Measurements from ENCODE around the gene KIF4B. TPM values are rescaled to one million over a fixed set of nuclear protein-coding genes. Genes with fewer than 3 reads are reported as not detected.
A peak's percentile ranks its signal among the peaks of the same experiment; 100 is the strongest.
"Not testable (repeated sequence)": the region's sequence is repeated elsewhere in the genome, so short reads cannot be mapped to it uniquely, and the experiment has no call there.

KIF4B gene
- total RNA-seq, 1 experiment from 2014 or later = 0.12 TPM

- intact Hi-C loops (cut with micrococcal nuclease); RAD21 ChIA-PET (ENCODE audit: low non-redundant PET in 1 of 2, low total read pairs in 2 of 2, uncharacterized antibody in 2 of 2, unreplicated experiment in 2 of 2); H3K4me3 ChIP-seq (replicated peaks in 1 of 2; ENCODE audit: low read depth in 1 of 2, low read length in 2 of 2); H3K27ac ChIP-seq (ENCODE audit: low read depth, low read length); H3K9me3 ChIP-seq (ENCODE audit: control insufficient read depth in 1 of 2, insufficient read depth in 1 of 2, low read depth in 1 of 2, low read length in 2 of 2); ATAC-seq; CTCF ChIA-PET; H3K9me2 ChIP-seq (ENCODE audit: insufficient read depth); H3K4me2 ChIP-seq (ENCODE audit: low read length); POLR2A ChIA-PET; DNase-seq (ENCODE audit: low read depth, low spot score); H4K20me1 ChIP-seq (ENCODE audit: insufficient read depth); H3K9ac ChIP-seq (ENCODE audit: low read length); H3K79me2 ChIP-seq (ENCODE audit: insufficient read depth, low read length); BruUV-seq (replicated peaks); H2AFZ ChIP-seq (ENCODE audit: low read depth, low read length, poor library complexity, severe bottlenecking); H3K36me3 ChIP-seq (ENCODE audit: control insufficient read depth in 1 of 2, insufficient read depth in 2 of 2, low read length in 2 of 2); H3K27me3 ChIP-seq (ENCODE audit: insufficient read depth, low read length): not testable (repeated sequence)
- peaks cover 4 to 18% of the 10 kb centered on the region in 2 experiments; a peak in 2 of 4 replicates for H3K4me1 ChIP-seq (ENCODE audit: control insufficient read depth in 1 of 2, insufficient read depth in 2 of 2, low read length in 2 of 2)
Measured at GRCh38 chr5:155006265-155006664, 7.3 kb upstream of the KIF4B start.

GRCh38 chr5:155008669-155009068, 4.9 kb upstream of the KIF4B start:
- intact Hi-C loops (cut with micrococcal nuclease) = no loop called here
- Histone ChIP-seq H3K4me1 (ENCODE audit: control insufficient read depth in 1 of 2, insufficient read depth in 2 of 2, low read length in 2 of 2) (peaks cover 0 to 10% of the 10 kb centered on the region in 2 experiments; a peak in 2 of 4 replicates), H3K9me3 (ENCODE audit: control insufficient read depth in 1 of 2, insufficient read depth in 1 of 2, low read depth in 1 of 2, low read length in 2 of 2) (no peaks in the 10 kb centered on the region), H3K27me3 (ENCODE audit: insufficient read depth, low read length) (peaks cover 5% of the 10 kb centered on the region; the same call in 1 of the 2 replicates), H3K79me2 (ENCODE audit: insufficient read depth, low read length) (no peaks in the 10 kb centered on the region), H3K9ac (ENCODE audit: low read length) (no peak overlapping the region), H4K20me1 (ENCODE audit: insufficient read depth) (no peaks in the 10 kb centered on the region), H3K27ac (ENCODE audit: low read depth, low read length) (no peak overlapping the region), H3K9me2 (ENCODE audit: insufficient read depth) (no peaks in the 10 kb centered on the region), H3K4me3 (replicated peaks in 1 of 2; ENCODE audit: low read depth in 1 of 2, low read length in 2 of 2) (no peak overlapping the region), H3K4me2 (ENCODE audit: low read length) (peak overlapping the region; percentile 23), H3K36me3 (ENCODE audit: control insufficient read depth in 1 of 2, insufficient read depth in 2 of 2, low read length in 2 of 2) (no peaks in the 10 kb centered on the region), H2AFZ (ENCODE audit: low read depth, low read length, poor library complexity, severe bottlenecking) (no peak overlapping the region)
- ATAC-seq (peak; percentile 57; the same call in 1 of the 2 replicates), DNase-seq (ENCODE audit: low read depth, low spot score) (peak; percentile 12)
- POLR2A ChIA-PET = no interaction called here
- RAD21 ChIA-PET (ENCODE audit: low non-redundant PET in 1 of 2, low total read pairs in 2 of 2, uncharacterized antibody in 2 of 2, unreplicated experiment in 2 of 2) = no interaction called here
- TF ChIP-seq CBX3 (IDR thresholded peaks at IDR 0.05; ENCODE audit: low read depth) (no peak), ZFX (IDR thresholded peaks at IDR 0.05) (no peak), CTCF (IDR thresholded peaks at IDR 0.05 in 2 of 3, conservative IDR thresholded peaks at IDR 0.05 in 1 of 3; ENCODE audit: borderline replicate concordance in 1 of 3, insufficient read depth in 1 of 3, low read depth in 2 of 3, low read length in 2 of 3) (no peak), SIN3A (IDR thresholded peaks at IDR 0.05; ENCODE audit: low read depth) (no peak), EZH2 (IDR thresholded peaks at IDR 0.05) (no peak), CEBPB (IDR thresholded peaks at IDR 0.05; ENCODE audit: low read depth) (no peak), TCF7L2 (IDR thresholded peaks at IDR 0.05; ENCODE audit: borderline replicate concordance, extremely low read depth, insufficient read depth, insufficient read length) (peak; percentile 84), POLR2AphosphoS5 (IDR thresholded peaks at IDR 0.05; ENCODE audit: low read depth, low read length) (no peak), MAX (IDR thresholded peaks at IDR 0.05) (no peak), SP1 (IDR thresholded peaks at IDR 0.05; ENCODE audit: low read depth) (peak; percentile 23; the same call in 1 of the 2 replicates), ELF1 (IDR thresholded peaks at IDR 0.05; ENCODE audit: borderline replicate concordance, low read depth) (no peak), FOSL1 (IDR thresholded peaks at IDR 0.05; ENCODE audit: low read depth) (no peak; the same call in none of the 2 replicates), YY1 (IDR thresholded peaks at IDR 0.05; ENCODE audit: extremely low read depth, insufficient replicate concordance, low read depth, low read length) (no peak), ATF3 (IDR thresholded peaks at IDR 0.05) (no peak), POLR2A (IDR thresholded peaks at IDR 0.05; ENCODE audit: borderline replicate concordance, extremely low read depth, insufficient read depth, insufficient read length) (no peak), JUND (IDR thresholded peaks at IDR 0.05) (peak; percentile 23; the same call in 1 of the 2 replicates), RAD21 (IDR thresholded peaks at IDR 0.05; ENCODE audit: low read depth) (no peak), EZH2phosphoT487 (IDR thresholded peaks at IDR 0.05; ENCODE audit: borderline replicate concordance) (no peak), ZBTB33 (IDR thresholded peaks at IDR 0.05; ENCODE audit: extremely low read depth, insufficient replicate concordance, low read length) (no peak)
- BruUV-seq (replicated peaks) = no TSS peak
- CTCF ChIA-PET = no interaction called here
